ENCODE results near the gene ACTN4.

DNA sequence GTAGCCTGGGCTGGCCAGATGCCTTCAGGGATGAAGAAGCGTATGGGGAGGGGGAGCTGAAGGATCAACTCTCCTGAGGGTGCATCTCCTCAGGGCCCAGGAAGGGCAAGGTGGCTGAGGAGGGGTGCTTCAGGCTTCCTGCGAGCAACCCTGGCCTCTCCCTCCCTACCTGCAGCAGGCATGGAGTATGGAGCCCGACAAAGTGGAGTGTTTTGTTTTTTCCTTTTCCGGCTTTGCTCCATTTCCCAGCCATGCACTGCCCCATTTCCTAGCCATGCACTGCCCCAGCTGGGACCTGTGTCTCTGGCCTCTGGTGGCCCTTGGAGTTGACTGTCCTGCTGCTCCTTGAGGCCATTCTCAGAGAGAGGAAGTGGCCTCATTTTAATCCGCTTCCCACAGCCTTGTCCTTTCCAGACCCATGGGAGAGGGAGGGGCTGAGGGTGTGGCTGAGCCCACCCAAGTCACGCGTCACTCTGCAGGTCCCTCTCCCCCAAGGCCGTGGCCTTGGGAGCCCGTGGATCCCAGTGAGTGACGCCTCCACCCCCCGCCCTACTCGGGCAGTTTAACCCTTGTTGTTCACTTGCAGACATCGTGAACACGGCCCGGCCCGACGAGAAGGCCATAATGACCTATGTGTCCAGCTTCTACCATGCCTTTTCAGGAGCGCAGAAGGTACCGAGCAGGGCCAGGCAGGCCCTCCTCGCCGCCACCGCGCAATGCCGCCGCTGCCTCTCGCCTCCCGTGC, 62.4 kb downstream of the ACTN4 start:
- TF ChIP-seq, protein P1, sequence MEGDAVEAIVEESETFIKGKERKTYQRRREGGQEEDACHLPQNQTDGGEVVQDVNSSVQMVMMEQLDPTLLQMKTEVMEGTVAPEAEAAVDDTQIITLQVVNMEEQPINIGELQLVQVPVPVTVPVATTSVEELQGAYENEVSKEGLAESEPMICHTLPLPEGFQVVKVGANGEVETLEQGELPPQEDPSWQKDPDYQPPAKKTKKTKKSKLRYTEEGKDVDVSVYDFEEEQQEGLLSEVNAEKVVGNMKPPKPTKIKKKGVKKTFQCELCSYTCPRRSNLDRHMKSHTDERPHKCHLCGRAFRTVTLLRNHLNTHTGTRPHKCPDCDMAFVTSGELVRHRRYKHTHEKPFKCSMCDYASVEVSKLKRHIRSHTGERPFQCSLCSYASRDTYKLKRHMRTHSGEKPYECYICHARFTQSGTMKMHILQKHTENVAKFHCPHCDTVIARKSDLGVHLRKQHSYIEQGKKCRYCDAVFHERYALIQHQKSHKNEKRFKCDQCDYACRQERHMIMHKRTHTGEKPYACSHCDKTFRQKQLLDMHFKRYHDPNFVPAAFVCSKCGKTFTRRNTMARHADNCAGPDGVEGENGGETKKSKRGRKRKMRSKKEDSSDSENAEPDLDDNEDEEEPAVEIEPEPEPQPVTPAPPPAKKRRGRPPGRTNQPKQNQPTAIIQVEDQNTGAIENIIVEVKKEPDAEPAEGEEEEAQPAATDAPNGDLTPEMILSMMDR (IDR thresholded peaks at IDR 0.05) = no peak
- TF ChIP-seq, protein P2, sequence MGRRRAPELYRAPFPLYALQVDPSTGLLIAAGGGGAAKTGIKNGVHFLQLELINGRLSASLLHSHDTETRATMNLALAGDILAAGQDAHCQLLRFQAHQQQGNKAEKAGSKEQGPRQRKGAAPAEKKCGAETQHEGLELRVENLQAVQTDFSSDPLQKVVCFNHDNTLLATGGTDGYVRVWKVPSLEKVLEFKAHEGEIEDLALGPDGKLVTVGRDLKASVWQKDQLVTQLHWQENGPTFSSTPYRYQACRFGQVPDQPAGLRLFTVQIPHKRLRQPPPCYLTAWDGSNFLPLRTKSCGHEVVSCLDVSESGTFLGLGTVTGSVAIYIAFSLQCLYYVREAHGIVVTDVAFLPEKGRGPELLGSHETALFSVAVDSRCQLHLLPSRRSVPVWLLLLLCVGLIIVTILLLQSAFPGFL (CRISPR knock-in tag; IDR thresholded peaks at IDR 0.05; ENCODE audit: borderline replicate concordance) = no peak
- TF ChIP-seq FOXK1 (CRISPR knock-in tag; IDR thresholded peaks at IDR 0.05) = no peak
